H1 (cell line): Measurements from ENCODE around the gene C1orf52. TPM values are rescaled to one million over a fixed set of nuclear protein-coding genes. Genes with fewer than 3 reads are reported as not detected.

Source experiments
- CHD2 ChIP-seq: IDR thresholded peaks from 2 replicates; pipeline ENCODE4 v1.6.1; 2012; ENCODE audit warnings: low read length, improper control_type of control experiment
- FOSL1 ChIP-seq: IDR thresholded peaks from 2 replicates; pipeline ENCODE4 v1.6.1; 2011; ENCODE audit warnings: mild to moderate bottlenecking, low read depth, low read length, moderate library complexity; ENCODE audit not compliant: insufficient read depth
- MAFK ChIP-seq: IDR thresholded peaks from 2 replicates; pipeline ENCODE4 v1.6.1; 2012; ENCODE audit warnings: low read depth, mild to moderate bottlenecking, improper control_type of control experiment, low read length
- NANOG ChIP-seq: IDR thresholded peaks from 2 replicates; pipeline ENCODE4 v1.6.1; 2011; ENCODE audit warnings: low read length, low read depth, mild to moderate bottlenecking, inconsistent platforms; ENCODE audit not compliant: insufficient read depth, poor library complexity, severe bottlenecking
- TAF7 ChIP-seq: optimal IDR thresholded peaks from 2 replicates; pipeline ENCODE3; 2011; ENCODE audit warnings: low read depth, mild to moderate bottlenecking, inconsistent platforms, low read length, moderate library complexity, borderline replicate concordance
- TBP ChIP-seq: IDR thresholded peaks from 2 replicates; pipeline ENCODE4 v1.6.1; 2011; ENCODE audit warnings: low read depth, low read length, improper control_type of control experiment
- polyA plus RNA-seq, 7 experiments: library from polyadenylated mRNA; depleted of rRNA in 3 of 7; stranded (reverse) in 5 of 7; unstranded in 2 of 7; fragments of >200 nt in 5 of 7; fragments of 200-250 nt in 2 of 7; gene quantifications; 1 replicate in 5 of 7; 2 replicates in 1 of 7; 4 replicates in 1 of 7; pipeline versions ENCODE4 v1.2.1 to v1.2.3, GENCODE V29; 2011 to 2013; ENCODE audit warnings: missing spikeins in 2 of 7, mixed read lengths in 2 of 7
- total RNA-seq: library from RNA; stranded (reverse); fragmentation: NEBNext Ultra II Directional; extraction: Animal tissue kit (Norgen Biotek cat#: 25700); gene quantifications from 2 replicates; pipeline ENCODE4 v1.2.1, GENCODE V29; 2021
- TF ChIP-seq, protein P1 (sequence below): IDR thresholded peaks from 2 replicates; pipeline ENCODE4 v1.6.1; 2011; ENCODE audit warnings: low read depth, mild to moderate bottlenecking, low read length; ENCODE audit not compliant: insufficient read depth

Gene C1orf52
- total and polyA plus RNA-seq, 2 of the 8 experiments (the other 6 are each of a cell fraction or from before 2014, with no cell fraction given): 29.2 to 39.1 TPM

DNA sequence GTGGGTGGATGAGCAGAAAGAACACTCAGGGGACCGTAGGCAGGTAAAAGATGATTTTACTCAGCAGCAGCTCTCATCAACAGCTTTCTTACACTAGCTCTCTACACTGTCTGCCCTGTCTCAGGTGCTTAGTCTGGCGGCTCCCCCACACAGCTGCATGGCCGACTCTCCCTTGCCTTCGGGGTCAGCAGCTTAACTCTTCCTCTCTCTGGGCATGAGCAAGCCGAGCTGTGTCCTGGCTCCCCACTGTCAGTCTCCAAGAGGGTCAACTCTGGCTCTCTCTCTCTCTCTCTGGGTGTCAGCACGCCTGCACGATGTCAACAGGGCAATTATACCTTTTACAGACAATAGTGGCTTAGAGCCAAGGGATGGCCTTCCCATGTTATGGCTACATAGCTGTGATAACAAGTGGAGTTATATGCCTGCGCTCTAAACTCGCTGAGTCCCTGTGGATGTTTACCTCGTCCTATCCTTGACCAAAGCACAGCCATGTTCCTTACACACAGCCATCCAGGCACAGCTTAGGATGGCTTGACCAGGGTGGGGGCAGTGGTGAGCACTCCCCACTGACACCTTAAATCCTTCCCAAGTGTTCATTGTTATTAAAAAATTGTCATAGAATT lies 20.1 kb upstream of the C1orf52 start (continued):
- TF ChIP-seq, protein P1, sequence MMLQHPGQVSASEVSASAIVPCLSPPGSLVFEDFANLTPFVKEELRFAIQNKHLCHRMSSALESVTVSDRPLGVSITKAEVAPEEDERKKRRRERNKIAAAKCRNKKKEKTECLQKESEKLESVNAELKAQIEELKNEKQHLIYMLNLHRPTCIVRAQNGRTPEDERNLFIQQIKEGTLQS: no peak
- TF ChIP-seq TBP: no peak
- TF ChIP-seq TAF7: no peak
- TF ChIP-seq MAFK: no peak
- no peak for TF ChIP-seq CHD2
- TF ChIP-seq FOSL1: no peak
- no peak for TF ChIP-seq NANOG
